ENCODE results near the gene IQSEC3.

- TF ChIP-seq POLR2A (IDR thresholded peaks at IDR 0.05; ENCODE audit: low read length) (no peak), GATA1 (IDR thresholded peaks at IDR 0.05; ENCODE audit: low read depth, low read length) (no peak)
Measured at GRCh38 chr12:155646-156045, 89.1 kb downstream of the IQSEC3 start.

All from erythroblast (primary cell).